ENCODE results near the gene CD59. TPM values are rescaled to one million over a fixed set of nuclear protein-coding genes. Genes with fewer than 3 reads are reported as not detected.
"Not testable (repeated sequence)": the region's sequence is repeated elsewhere in the genome, so short reads cannot be mapped to it uniquely, and the experiment has no call there.

Gene CD59
- total RNA-seq, 3 donors from 2014 or later = 317 to 382 (median 381) TPM

- intact Hi-C loops (cut with DNase I, micrococcal nuclease) = loop anchor here (10.0 kb wide), 1 partner anchor 320 kb away; no protein-coding TSS in a partner anchor
These were observed 51.1 kb downstream of the CD59 start for GRCh38 chr11:33685082-33685481.

GRCh38 chr11:33684003-33684706, 52.1 kb downstream of the CD59 start:
- TF ChIP-seq CTCF (IDR thresholded peaks at IDR 0.05) = no peak
- DNase-seq = no peak
- no peak for ATAC-seq
- intact Hi-C loops (cut with DNase I, micrococcal nuclease) = loop anchor here (10.0 kb wide), 1 partner anchor 319 kb away; no protein-coding TSS in a partner anchor
- no peak overlapping the region for H3K4me3 ChIP-seq
- H3K9me3 ChIP-seq = no peaks in the 10 kb centered on the region
- no peaks in the 10 kb centered on the region for H3K4me1 ChIP-seq (ENCODE audit: low read depth)
- no peaks in the 10 kb centered on the region for H3K36me3 ChIP-seq (ENCODE audit: low read depth)

More at GRCh38 chr11:33685082-33685481, 51.1 kb downstream of the CD59 start:
- Histone ChIP-seq H3K36me3 (ENCODE audit: low read depth) (no peaks in the 10 kb centered on the region), H3K4me3 (no peak overlapping the region), H3K9me3 (no peaks in the 10 kb centered on the region), H3K4me1 (ENCODE audit: low read depth) (peaks cover 1% of the 10 kb centered on the region)
- no peak for ATAC-seq
- no peak for DNase-seq
- TF ChIP-seq CTCF (IDR thresholded peaks at IDR 0.05) = no peak

- intact Hi-C loops (cut with DNase I, micrococcal nuclease) = loop anchor here (10.0 kb wide), 1 partner anchor 318 kb away; no protein-coding TSS in a partner anchor
- DNase-seq (no peak), ATAC-seq (peak; percentile 14)
- no peak for TF ChIP-seq CTCF (IDR thresholded peaks at IDR 0.05)
- no peaks in the 10 kb centered on the region for H3K9me3 ChIP-seq
- H3K36me3 ChIP-seq (ENCODE audit: low read depth) = no peaks in the 10 kb centered on the region
- no peak overlapping the region for H3K4me3 ChIP-seq
- no peaks in the 10 kb centered on the region for H3K4me1 ChIP-seq (ENCODE audit: low read depth)
These were observed 53.8 kb downstream of the CD59 start for GRCh38 chr11:33682446-33682845.

- Histone ChIP-seq H3K4me1 (ENCODE audit: low read depth) (no peaks in the 10 kb centered on the region), H3K4me3 (no peak overlapping the region), H3K36me3 (ENCODE audit: low read depth) (no peaks in the 10 kb centered on the region), H3K9me3 (no peaks in the 10 kb centered on the region)
- ATAC-seq = no peak
- TF ChIP-seq CTCF (IDR thresholded peaks at IDR 0.05) = no peak
- no peak for DNase-seq
- intact Hi-C loops (cut with DNase I, micrococcal nuclease) = loop anchor here (10.0 kb wide), 1 partner anchor 317 kb away; no protein-coding TSS in a partner anchor
These were observed 54.2 kb downstream of the CD59 start for GRCh38 chr11:33682019-33682418.

- H3K4me1 ChIP-seq (ENCODE audit: low read depth); H3K36me3 ChIP-seq (ENCODE audit: low read depth); H3K9me3 ChIP-seq; intact Hi-C loops (cut with DNase I, micrococcal nuclease); H3K4me3 ChIP-seq; DNase-seq; ATAC-seq: not testable (repeated sequence)
These were observed 57.6 kb downstream of the CD59 start for GRCh38 chr11:33678616-33679015.

- TF ChIP-seq CTCF (IDR thresholded peaks at IDR 0.05) = no peak
- no peaks in the 10 kb centered on the region for H3K9me3 ChIP-seq
- no peak overlapping the region for H3K4me3 ChIP-seq
- H3K4me1 ChIP-seq (ENCODE audit: low read depth) = no peaks in the 10 kb centered on the region
- DNase-seq = no peak
- intact Hi-C loops (cut with DNase I, micrococcal nuclease) = no loop called here
- H3K36me3 ChIP-seq (ENCODE audit: low read depth) = no peaks in the 10 kb centered on the region
- no peak for ATAC-seq
These were observed 62.0 kb downstream of the CD59 start for GRCh38 chr11:33674035-33674814.
